Activated CD4-positive, alpha-beta T cell treated with anti-CD3 and anti-CD28 coated beads, Interleukin-2, amount 10 ng/mL, durations not matched to agents 24 days and 14 days (primary cell): ENCODE results near the gene JPT2. TPM values are rescaled to one million over a fixed set of nuclear protein-coding genes. Genes with fewer than 3 reads are reported as not detected.

Source experiments
- DNase-seq: peaks from one replicate; pipeline ENCODE4 v3.0.0; 2022
- H3K27ac Mint-ChIP-seq: one replicate; pipeline ENCODE4 v1.8.0; 2022; ENCODE audit warnings: mild to moderate bottlenecking, mixed read lengths
- H3K27me3 Mint-ChIP-seq: one replicate; pipeline ENCODE4 v1.8.0; 2022; ENCODE audit warnings: mixed read lengths
- H3K36me3 Mint-ChIP-seq: one replicate; pipeline ENCODE4 v1.8.0; 2022; ENCODE audit warnings: low read depth, mild to moderate bottlenecking, mixed read lengths
- H3K4me1 Mint-ChIP-seq: one replicate; pipeline ENCODE4 v1.8.0; 2021; ENCODE audit warnings: mixed read lengths
- H3K4me3 Mint-ChIP-seq: one replicate; pipeline ENCODE4 v1.8.0; 2022; ENCODE audit warnings: mild to moderate bottlenecking, moderate library complexity, mixed read lengths
- H3K9me3 Mint-ChIP-seq: one replicate; pipeline ENCODE4 v1.8.0; 2021; ENCODE audit warnings: mixed read lengths
- intact Hi-C: fragments of 100-400 bp; cut with micrococcal nuclease; formaldehyde crosslinking; loops from one replicate; pipeline ENCODE4 v1.15.1; 2023
- total RNA-seq: library from RNA; stranded (reverse); gene quantifications from 2 replicates; pipeline ENCODE4 v1.2.3, GENCODE V29; 2022

JPT2 gene
- total RNA-seq, 1 donor from 2014 or later: 119 TPM

DNA sequence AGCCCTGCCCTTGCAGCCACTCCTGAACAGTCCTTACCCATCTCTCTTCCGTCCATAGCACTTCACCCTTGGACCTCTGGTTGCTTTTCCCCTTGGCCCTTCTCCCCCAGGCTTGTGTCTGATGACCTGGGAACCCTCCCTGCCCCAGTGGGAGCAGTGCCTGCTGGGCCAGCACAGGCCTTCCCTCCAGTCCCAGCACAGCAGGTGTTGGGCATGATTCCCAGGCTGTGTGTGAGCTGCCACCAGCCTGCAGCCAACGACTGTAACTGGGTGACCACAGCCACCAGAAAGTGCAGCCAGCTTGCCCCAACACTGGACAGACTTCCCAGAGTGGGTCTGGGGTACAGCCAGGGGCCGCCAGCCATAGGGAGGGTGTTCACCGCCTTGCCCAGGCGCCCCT lies 35.9 kb upstream of the JPT2 start:
- Mint-ChIP-seq H3K4me1 (peaks cover 23% of the 10 kb centered on the region), H3K9me3 (no peaks in the 10 kb centered on the region), H3K4me3 (no peak overlapping the region), H3K27me3 (no peaks in the 10 kb centered on the region), H3K27ac (no peak overlapping the region), H3K36me3 (peaks cover 54% of the 10 kb centered on the region)
- intact Hi-C loops: no loop called here
- no peak for DNase-seq

DNA sequence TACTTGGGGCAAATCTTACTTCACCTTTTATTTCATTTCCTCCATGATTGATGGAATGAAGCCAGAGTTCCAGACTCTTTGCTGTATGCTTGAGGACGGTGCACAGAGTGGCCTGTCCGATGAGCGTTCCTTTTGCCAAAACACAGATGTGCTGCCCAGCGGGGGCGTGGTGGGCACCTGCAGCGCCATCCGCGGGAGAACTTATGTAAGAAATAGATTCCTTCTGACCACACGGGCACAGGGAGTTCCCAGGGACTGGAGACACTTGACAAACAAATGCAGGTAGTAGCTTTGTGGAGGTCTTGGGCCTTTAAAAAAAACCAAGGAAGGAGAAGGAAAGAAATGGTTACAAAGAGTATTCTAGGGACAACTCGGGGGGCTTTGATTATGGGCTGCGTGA lies 35.3 kb upstream of the JPT2 start:
- Mint-ChIP-seq H3K9me3 (no peaks in the 10 kb centered on the region), H3K4me1 (peaks cover 23% of the 10 kb centered on the region), H3K36me3 (peaks cover 56% of the 10 kb centered on the region), H3K4me3 (no peak overlapping the region), H3K27ac (no peak overlapping the region), H3K27me3 (no peaks in the 10 kb centered on the region)
- intact Hi-C loops: no loop called here
- no peak for DNase-seq

DNA sequence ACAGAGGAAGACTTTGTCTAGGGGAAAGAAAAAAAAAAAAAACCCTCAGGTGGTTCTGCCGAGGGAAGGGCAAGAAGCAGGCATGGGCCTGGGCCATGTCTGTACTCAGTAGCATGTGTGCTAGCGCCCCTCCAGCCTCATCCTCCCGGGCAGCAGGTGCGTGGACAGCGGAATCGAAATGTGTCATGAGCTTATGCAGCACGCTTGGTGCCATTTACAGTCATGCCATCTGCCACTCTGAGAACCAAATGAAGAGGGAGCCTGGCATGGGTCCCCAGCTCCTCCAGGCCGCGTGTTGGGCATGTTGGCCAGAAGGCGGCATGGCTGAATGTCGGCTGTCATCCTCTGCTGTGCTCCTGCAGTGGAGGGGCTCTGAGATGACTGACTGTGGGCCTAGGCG lies 34.6 kb upstream of the JPT2 start:
- Mint-ChIP-seq H3K27ac (no peak overlapping the region), H3K36me3 (peaks cover 59% of the 10 kb centered on the region), H3K27me3 (no peaks in the 10 kb centered on the region), H3K9me3 (no peaks in the 10 kb centered on the region), H3K4me1 (peaks cover 26% of the 10 kb centered on the region), H3K4me3 (no peak overlapping the region)
- DNase-seq: no peak
- intact Hi-C loops: no loop called here

DNA sequence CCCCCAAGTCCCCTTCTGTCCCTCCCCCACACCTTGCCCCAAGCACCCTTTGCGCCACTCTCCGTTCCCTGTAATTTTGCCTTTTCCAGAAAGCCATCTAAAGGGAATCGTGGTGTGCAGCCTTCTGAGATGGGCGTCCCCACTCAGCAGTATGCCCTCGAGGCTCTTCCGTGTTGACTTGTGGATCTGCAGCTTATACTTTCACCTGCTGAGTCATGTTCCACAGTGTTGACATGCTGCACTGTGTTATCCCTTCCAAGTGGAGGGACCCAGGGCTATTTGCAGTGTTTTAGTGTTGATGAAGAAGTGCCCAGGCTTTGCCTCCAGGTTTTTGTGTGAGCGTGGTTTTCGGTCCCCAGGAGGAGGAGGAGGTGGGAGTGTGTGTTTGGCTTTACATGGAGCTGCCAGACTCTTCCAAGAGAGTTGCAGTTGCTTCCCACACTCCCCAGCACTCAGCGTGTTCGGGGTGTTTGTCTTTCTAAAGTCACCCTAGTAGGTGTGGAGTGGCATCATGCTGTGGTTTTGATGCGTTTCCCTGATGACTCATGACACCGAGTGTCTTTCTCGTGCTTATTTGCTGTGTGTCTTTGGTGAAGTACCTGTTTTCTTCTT lies 32.1 kb upstream of the JPT2 start:
- peak; percentile 82 for DNase-seq
- H3K27me3 Mint-ChIP-seq: no peaks in the 10 kb centered on the region
- peak overlapping the region; percentile 85 for H3K27ac Mint-ChIP-seq
- intact Hi-C loops: no loop called here
- H3K9me3 Mint-ChIP-seq: no peaks in the 10 kb centered on the region
- peak overlapping the region; percentile 38 for H3K4me3 Mint-ChIP-seq
- H3K36me3 Mint-ChIP-seq: peaks cover 56% of the 10 kb centered on the region
- H3K4me1 Mint-ChIP-seq: peaks cover 24% of the 10 kb centered on the region

DNA sequence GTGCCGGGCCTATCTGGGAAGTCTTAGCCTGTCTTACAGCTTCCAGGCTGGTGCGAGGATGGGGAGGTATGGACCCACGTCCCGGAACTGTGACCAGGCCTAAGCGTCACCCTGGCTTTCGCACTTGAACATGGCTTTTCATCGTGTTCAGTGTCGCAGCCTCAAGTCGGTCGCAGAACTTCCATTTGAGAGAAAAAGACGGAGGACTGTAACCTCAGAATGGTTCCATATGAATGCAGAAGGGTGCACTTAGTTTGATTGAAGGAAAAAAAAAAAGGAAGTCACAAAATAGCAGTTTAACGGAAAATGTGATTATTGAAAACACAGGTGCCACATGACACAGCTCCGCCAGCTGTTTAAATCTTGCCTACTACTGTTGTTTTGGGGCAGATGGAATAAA lies 30.2 kb upstream of the JPT2 start:
- no peak for DNase-seq
- Mint-ChIP-seq H3K36me3 (peaks cover 58% of the 10 kb centered on the region), H3K9me3 (no peaks in the 10 kb centered on the region), H3K27me3 (no peaks in the 10 kb centered on the region), H3K27ac (peak overlapping the region; percentile 44), H3K4me3 (no peak overlapping the region), H3K4me1 (peaks cover 29% of the 10 kb centered on the region)
- intact Hi-C loops: no loop called here

DNA sequence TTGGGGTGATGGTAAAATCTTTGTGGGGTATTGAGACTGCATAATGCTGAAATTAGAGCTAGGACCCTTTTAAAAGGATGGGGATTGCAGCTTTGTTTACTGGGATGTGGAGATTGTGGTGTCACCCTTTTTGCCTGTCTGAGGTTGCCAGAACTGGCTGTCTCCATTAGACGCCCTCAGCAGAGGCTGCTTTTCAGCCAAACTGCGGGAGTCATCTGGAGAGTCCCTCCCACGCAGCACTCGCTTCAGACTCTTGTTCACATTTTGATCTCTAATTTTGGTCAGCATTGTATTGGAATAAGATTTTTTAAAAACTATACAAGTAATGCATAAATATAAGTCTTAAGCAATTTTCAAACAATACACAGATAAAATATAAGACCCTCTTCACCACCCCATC lies 27.9 kb upstream of the JPT2 start:
- intact Hi-C loops: no loop called here
- H3K27ac Mint-ChIP-seq: peak overlapping the region; percentile 41
- DNase-seq: no peak
- H3K4me1 Mint-ChIP-seq: peaks cover 26% of the 10 kb centered on the region
- no peaks in the 10 kb centered on the region for H3K27me3 Mint-ChIP-seq
- no peaks in the 10 kb centered on the region for H3K9me3 Mint-ChIP-seq
- no peak overlapping the region for H3K4me3 Mint-ChIP-seq
- peaks cover 52% of the 10 kb centered on the region for H3K36me3 Mint-ChIP-seq

DNA sequence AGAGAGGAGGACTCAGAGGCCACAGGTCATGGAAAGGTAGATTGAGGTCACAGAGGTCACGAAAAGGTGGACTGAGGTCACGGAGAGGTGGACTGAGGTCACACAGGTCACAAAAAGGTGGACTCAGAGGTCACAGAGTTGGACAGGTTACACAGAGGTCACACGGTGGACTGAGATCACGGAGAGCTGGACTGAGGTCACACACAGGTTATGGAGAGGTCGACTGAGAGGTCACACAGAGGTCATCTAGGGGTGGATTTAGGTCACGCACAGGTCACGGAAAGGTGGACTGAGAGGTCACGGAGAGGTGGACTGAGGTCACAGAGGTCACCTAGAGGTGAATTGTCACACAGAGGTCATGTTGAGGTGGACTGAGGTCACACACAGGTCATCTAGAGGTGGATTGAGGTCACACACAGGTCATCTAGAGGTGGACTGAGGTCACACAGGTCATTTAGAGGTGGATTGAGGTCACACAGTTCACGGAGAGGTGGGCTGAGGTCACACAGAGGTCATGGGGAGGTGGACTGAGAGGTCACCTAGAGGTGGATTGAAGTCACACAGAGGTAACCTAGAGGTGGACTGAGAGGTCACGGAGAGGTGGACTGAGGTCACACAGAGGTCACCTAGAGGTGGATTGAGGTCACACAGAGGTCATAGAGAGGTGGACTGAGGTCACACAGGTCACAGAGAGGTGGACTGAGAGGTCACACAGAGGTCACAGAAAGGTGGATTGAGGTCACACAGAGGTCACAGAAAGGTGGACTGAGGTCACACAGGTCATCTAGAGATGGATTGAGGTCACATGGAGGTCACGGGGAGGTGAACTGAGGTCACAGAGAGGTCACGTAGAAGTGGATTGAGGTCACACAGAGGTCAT lies 26.7 kb upstream of the JPT2 start:
- no peak overlapping the region for H3K4me3 Mint-ChIP-seq
- H3K36me3 Mint-ChIP-seq: peaks cover 51% of the 10 kb centered on the region
- DNase-seq: no peak
- H3K27me3 Mint-ChIP-seq: no peaks in the 10 kb centered on the region
- intact Hi-C loops: no loop called here
- H3K4me1 Mint-ChIP-seq: peaks cover 16% of the 10 kb centered on the region
- H3K27ac Mint-ChIP-seq: peak overlapping the region; percentile 14
- no peaks in the 10 kb centered on the region for H3K9me3 Mint-ChIP-seq

DNA sequence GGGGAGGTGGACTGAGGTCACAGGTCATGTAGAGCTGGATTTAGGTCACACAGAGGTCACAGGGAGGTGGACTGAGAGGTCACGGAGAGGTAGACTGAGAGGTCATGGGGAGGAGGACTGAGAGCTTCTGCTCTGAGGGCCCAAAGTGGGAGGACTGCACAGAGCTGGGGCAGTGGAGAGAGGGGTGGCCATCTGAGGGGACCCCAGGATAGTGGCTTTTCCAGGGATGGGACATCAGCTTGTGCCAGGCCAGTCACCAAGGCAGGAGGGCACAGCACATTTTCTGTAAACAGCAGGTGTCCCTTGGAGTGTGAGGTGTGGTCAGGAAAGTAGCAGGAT lies 26.1 kb upstream of the JPT2 start:
- H3K4me1 Mint-ChIP-seq: peaks cover 11% of the 10 kb centered on the region
- H3K36me3 Mint-ChIP-seq: peaks cover 46% of the 10 kb centered on the region
- no peak for DNase-seq
- no peaks in the 10 kb centered on the region for H3K9me3 Mint-ChIP-seq
- H3K27me3 Mint-ChIP-seq: no peaks in the 10 kb centered on the region
- H3K27ac Mint-ChIP-seq: peak overlapping the region; percentile 4
- intact Hi-C loops: no loop called here
- no peak overlapping the region for H3K4me3 Mint-ChIP-seq

DNA sequence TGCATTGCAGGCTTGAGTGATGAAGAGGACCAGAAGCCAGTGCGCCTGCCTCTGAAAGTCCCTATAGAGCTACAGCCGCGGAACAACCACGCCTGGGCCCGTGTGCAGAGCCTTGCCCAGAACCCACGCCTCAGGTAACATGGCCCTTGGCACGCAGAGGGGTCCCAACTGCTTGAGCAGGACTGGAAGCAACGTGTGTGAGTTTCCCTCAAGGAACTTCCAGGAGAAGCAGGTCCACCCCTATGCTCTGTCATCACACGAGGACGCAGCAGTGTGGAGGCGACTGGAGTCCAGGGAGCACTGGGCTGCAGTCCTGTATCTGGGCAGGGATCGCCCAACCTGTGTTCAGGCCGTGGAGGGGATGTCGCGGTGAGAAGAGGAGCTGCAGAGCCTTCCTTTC lies 25.1 kb upstream of the JPT2 start:
- DNase-seq: no peak
- intact Hi-C loops: no loop called here
- no peaks in the 10 kb centered on the region for H3K27me3 Mint-ChIP-seq
- H3K4me3 Mint-ChIP-seq: no peak overlapping the region
- peaks cover 8% of the 10 kb centered on the region for H3K4me1 Mint-ChIP-seq
- no peak overlapping the region for H3K27ac Mint-ChIP-seq
- H3K9me3 Mint-ChIP-seq: no peaks in the 10 kb centered on the region
- peaks cover 42% of the 10 kb centered on the region for H3K36me3 Mint-ChIP-seq

DNA sequence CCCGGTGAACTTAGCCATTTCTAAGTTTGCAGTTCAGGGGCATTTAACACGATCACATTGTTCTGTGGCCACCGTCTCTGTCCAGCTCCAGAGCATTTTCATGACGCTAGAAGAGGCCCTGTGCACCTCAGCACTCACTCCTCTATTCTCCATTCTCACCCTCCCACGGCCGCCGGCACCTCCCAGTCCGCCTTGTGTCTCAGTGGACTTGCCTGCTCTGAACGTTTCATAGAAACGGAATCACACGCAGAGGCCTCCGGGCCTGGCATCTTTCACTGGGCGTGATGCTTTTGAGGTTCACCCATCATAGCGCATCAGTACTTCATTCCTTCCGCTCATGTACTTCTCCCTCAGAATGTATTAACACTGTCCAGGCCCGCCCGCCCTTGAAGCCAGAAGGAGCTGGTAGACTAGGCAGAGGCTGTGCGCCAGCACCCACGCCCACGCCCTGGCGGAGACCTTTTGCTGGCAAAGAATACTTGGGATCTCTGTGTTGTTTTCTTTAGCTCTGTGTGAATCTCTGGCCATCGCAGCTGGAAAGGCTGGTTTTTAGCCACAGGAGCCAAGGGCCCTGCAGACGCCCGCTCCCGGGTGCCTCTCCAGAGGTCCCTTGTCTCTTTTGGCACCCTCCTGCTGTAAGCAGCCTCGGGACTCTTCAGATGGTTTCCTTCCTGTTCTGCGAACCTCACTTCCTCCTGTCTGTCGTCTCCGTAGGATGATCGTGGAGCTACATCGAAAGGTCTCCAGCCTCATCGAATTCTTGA lies 23.4 kb upstream of the JPT2 start:
- DNase-seq: no peak
- Mint-ChIP-seq H3K4me1 (peaks cover 6% of the 10 kb centered on the region), H3K9me3 (no peaks in the 10 kb centered on the region), H3K4me3 (no peak overlapping the region), H3K36me3 (peaks cover 41% of the 10 kb centered on the region), H3K27ac (no peak overlapping the region), H3K27me3 (no peaks in the 10 kb centered on the region)
- intact Hi-C loops: no loop called here

DNA sequence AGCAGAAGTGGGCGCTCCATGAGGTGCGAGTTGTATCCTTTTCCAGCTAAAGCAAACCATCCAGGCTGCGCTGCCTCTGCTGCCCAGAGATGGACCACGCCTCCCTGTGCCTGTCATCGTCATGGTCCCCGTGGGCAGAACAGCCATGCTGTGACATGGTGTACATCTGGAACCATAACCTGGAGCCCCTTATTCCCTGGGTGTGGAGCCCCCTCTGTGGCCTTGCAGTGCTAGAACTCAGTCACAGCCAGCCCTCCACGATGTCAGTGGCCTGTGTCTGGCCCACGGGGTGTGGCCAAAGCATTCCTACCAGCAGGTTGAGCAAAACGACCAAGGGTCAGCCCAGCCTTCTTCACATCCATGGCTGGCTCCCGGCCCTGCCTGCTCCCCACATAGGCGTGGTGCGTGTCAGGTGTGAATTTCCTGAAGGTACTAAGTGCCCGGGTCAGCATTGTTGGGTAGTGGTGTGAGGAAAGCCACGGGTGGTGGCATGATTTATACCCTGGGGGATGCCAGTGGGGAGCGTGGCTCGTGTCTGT lies 22.7 kb upstream of the JPT2 start:
- no peaks in the 10 kb centered on the region for H3K27me3 Mint-ChIP-seq
- DNase-seq: no peak
- H3K4me1 Mint-ChIP-seq: peaks cover 6% of the 10 kb centered on the region
- H3K9me3 Mint-ChIP-seq: no peaks in the 10 kb centered on the region
- no peak overlapping the region for H3K27ac Mint-ChIP-seq
- no peak overlapping the region for H3K4me3 Mint-ChIP-seq
- peaks cover 43% of the 10 kb centered on the region for H3K36me3 Mint-ChIP-seq
- intact Hi-C loops: no loop called here

DNA sequence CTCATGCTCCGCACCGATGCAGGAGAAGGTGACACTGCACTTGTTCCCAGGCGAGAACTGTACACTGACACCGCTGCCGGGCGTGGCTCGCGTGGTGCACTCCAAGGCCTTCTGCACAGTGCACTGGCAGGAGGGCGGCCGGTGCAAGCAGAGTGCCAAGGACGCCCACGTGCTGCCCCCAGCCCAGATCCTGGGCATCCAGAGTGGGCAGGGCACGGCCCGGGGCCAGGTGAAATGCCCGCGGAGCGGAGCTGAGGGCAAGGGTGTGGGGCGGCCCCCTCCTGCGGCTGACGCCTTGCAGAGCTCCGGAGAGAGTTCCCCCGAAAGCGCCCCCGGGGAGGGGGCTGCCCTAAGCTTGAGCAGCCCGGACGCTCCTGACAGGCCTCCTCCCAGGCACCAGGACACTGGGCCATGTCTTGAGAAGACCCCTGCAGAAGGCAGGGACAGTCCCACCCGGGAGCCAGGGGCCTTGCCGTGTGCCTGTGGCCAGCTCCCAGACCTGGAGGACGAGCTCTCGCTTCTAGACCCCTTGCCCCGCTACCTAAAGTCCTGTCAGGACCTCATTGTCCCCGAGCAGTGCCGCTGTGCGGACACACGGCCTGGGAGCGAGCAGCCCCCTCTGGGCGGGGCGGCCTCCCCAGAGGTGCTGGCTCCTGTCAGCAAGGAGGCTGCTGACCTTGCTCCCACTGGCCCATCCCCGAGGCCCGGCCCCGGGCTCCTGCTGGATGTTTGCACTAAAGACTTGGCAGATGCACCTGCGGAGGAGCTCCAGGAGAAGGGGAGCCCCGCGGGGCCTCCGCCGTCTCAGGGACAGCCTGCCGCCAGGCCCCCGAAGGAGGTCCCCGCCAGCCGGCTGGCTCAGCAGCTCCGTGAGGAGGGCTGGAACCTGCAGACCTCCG lies 21.9 kb upstream of the JPT2 start:
- Mint-ChIP-seq H3K36me3 (peaks cover 36% of the 10 kb centered on the region), H3K9me3 (no peaks in the 10 kb centered on the region), H3K4me1 (peaks cover 5% of the 10 kb centered on the region), H3K4me3 (no peak overlapping the region), H3K27ac (no peak overlapping the region), H3K27me3 (no peaks in the 10 kb centered on the region)
- DNase-seq: no peak
- intact Hi-C loops: no loop called here

DNA sequence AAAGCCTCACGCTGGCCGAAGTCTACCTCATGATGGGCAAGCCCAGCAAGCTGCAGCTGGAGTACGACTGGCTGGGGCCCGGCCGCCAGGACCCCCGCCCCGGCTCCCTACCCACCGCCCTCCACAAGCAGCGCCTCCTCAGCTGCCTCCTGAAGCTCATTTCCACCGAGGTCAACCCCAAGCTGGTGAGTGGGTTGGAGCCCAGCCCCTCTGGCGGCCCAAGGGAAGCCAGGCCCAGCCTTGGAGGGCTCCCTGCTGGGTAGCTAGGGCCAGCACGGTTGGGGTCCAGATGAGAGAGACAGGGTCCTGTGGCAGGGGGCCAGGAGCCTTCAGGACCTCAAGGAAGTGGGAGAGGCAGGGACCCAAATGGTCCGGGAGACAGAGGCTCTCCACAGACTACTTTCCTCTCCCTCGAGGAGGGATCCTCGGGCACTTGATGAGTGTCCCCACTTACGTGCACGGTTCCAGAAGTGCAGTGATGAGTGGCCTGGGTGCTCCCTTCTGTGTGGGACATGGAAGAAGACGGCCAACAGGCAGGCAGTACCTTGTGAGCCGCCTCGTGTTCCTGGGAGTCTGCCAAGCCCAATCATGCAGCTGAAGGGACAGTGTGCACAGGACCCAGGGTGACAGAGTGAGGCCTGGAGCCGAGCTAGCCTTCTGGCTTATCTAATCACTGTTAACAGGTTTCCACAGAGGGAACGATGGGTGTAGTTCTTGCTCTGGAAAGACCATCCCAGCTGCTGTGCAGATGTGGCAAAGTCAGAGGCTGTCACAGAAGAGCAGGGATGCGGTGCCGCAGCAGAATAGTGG lies 21.1 kb upstream of the JPT2 start:
- Mint-ChIP-seq H3K4me1 (no peaks in the 10 kb centered on the region), H3K27me3 (no peaks in the 10 kb centered on the region), H3K27ac (no peak overlapping the region), H3K9me3 (no peaks in the 10 kb centered on the region), H3K36me3 (peaks cover 31% of the 10 kb centered on the region), H3K4me3 (no peak overlapping the region)
- intact Hi-C loops: no loop called here
- DNase-seq: no peak
